HG03521 (cell line): ENCODE measurements around the gene GPR158.

Experiments
- ATAC-seq: cut with Tn5 transposase; IDR thresholded peaks from one replicate; pipeline ENCODE4 v1.9.1; 2021; ENCODE audit warnings: mild to moderate bottlenecking, moderate library complexity; ENCODE audit not compliant: unreplicated experiment

GPR158 gene

GRCh38 chr10:25562547-25562946 lies 387.7 kb downstream of the GPR158 start:
- no peak for ATAC-seq

- ATAC-seq = no peak
Observed at GRCh38 chr10:25564351-25564750, 389.6 kb downstream of the GPR158 start.

- no peak for ATAC-seq
Observed at GRCh38 chr10:25565570-25565969, 390.8 kb downstream of the GPR158 start.

GRCh38 chr10:25573316-25573715 lies 398.5 kb downstream of the GPR158 start:
- ATAC-seq = no peak

GRCh38 chr10:25575343-25575742 lies 400.5 kb downstream of the GPR158 start:
- ATAC-seq = no peak

GRCh38 chr10:25578061-25578460 lies 403.3 kb downstream of the GPR158 start:
- ATAC-seq = no peak

- no peak for ATAC-seq
Observed at GRCh38 chr10:25582961-25583360, 408.2 kb downstream of the GPR158 start.

GRCh38 chr10:25600651-25601050 lies 425.9 kb downstream of the GPR158 start:
- no peak for ATAC-seq

GRCh38 chr10:25604591-25604990 lies 429.8 kb downstream of the GPR158 start:
- no peak for ATAC-seq

- ATAC-seq = no peak
Observed at GRCh38 chr10:25614652-25615051, 439.9 kb downstream of the GPR158 start.

- ATAC-seq = no peak
Observed at GRCh38 chr10:25615926-25616325, 441.1 kb downstream of the GPR158 start.

GRCh38 chr10:25616903-25617592 lies 442.2 kb downstream of the GPR158 start:
- no peak for ATAC-seq

- no peak for ATAC-seq
Observed at GRCh38 chr10:25627606-25628005, 452.8 kb downstream of the GPR158 start.

- no peak for ATAC-seq
Observed at GRCh38 chr10:25629333-25629732, 454.5 kb downstream of the GPR158 start.

- ATAC-seq = no peak
Observed at GRCh38 chr10:25631471-25631870, 456.7 kb downstream of the GPR158 start.

- ATAC-seq = no peak
Observed at GRCh38 chr10:25632802-25633201, 458.0 kb downstream of the GPR158 start.

- no peak for ATAC-seq
Observed at GRCh38 chr10:25633542-25633941, 458.7 kb downstream of the GPR158 start.

- no peak for ATAC-seq
Observed at GRCh38 chr10:25639646-25640045, 464.8 kb downstream of the GPR158 start.

GRCh38 chr10:25641595-25641994 lies 466.8 kb downstream of the GPR158 start:
- ATAC-seq = no peak

GRCh38 chr10:25642721-25643120 lies 467.9 kb downstream of the GPR158 start:
- no peak for ATAC-seq

- ATAC-seq = no peak
Observed at GRCh38 chr10:25646371-25646770, 471.6 kb downstream of the GPR158 start.

GRCh38 chr10:25651534-25651933 lies 476.7 kb downstream of the GPR158 start:
- ATAC-seq = no peak
